ENCODE results near the gene CLDN9.

DNA sequence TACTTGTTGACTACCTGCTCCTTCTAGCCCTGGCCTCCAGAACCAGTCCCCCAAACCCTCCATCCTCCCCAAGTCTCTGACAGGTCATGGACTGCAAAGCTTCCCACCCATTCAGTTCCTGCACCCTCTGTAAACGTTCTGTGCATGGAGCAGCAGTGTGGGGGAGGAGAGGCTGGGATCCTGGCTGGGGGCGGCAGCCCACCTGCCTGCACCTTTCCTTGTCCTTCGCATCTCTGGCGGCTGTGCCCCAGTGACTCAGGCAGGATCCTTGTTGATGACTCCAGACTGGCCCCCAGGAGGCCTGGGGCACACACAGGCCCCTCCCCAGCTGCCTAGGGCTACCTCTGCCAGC, 30.8 kb upstream of the CLDN9 start:
- TF ChIP-seq, protein P1, sequence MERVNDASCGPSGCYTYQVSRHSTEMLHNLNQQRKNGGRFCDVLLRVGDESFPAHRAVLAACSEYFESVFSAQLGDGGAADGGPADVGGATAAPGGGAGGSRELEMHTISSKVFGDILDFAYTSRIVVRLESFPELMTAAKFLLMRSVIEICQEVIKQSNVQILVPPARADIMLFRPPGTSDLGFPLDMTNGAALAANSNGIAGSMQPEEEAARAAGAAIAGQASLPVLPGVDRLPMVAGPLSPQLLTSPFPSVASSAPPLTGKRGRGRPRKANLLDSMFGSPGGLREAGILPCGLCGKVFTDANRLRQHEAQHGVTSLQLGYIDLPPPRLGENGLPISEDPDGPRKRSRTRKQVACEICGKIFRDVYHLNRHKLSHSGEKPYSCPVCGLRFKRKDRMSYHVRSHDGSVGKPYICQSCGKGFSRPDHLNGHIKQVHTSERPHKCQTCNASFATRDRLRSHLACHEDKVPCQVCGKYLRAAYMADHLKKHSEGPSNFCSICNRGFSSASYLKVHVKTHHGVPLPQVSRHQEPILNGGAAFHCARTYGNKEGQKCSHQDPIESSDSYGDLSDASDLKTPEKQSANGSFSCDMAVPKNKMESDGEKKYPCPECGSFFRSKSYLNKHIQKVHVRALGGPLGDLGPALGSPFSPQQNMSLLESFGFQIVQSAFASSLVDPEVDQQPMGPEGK (CRISPR knock-in tag; IDR thresholded peaks at IDR 0.05; ENCODE audit: borderline replicate concordance), result no peak
- TF ChIP-seq, protein P2, sequence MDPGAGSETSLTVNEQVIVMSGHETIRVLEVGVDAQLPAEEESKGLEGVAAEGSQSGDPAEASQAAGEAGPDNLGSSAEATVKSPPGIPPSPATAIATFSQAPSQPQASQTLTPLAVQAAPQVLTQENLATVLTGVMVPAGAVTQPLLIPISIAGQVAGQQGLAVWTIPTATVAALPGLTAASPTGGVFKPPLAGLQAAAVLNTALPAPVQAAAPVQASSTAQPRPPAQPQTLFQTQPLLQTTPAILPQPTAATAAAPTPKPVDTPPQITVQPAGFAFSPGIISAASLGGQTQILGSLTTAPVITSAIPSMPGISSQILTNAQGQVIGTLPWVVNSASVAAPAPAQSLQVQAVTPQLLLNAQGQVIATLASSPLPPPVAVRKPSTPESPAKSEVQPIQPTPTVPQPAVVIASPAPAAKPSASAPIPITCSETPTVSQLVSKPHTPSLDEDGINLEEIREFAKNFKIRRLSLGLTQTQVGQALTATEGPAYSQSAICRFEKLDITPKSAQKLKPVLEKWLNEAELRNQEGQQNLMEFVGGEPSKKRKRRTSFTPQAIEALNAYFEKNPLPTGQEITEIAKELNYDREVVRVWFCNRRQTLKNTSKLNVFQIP (CRISPR knock-in tag; IDR thresholded peaks at IDR 0.05; ENCODE audit: borderline replicate concordance, low read depth), result no peak
- TF ChIP-seq RARB (CRISPR knock-in tag; IDR thresholded peaks at IDR 0.05), result no peak
- no peak for TF ChIP-seq PPARA (CRISPR knock-in tag; IDR thresholded peaks at IDR 0.05; ENCODE audit: borderline replicate concordance)
- TF ChIP-seq CSDC2 (CRISPR knock-in tag; IDR thresholded peaks at IDR 0.05), result no peak
- TF ChIP-seq, protein P3, sequence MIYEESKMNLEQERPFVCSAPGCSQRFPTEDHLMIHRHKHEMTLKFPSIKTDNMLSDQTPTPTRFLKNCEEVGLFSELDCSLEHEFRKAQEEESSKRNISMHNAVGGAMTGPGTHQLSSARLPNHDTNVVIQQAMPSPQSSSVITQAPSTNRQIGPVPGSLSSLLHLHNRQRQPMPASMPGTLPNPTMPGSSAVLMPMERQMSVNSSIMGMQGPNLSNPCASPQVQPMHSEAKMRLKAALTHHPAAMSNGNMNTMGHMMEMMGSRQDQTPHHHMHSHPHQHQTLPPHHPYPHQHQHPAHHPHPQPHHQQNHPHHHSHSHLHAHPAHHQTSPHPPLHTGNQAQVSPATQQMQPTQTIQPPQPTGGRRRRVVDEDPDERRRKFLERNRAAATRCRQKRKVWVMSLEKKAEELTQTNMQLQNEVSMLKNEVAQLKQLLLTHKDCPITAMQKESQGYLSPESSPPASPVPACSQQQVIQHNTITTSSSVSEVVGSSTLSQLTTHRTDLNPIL (CRISPR knock-in tag; IDR thresholded peaks at IDR 0.05; ENCODE audit: low read depth), result no peak
- no peak for TF ChIP-seq ARNTL (CRISPR knock-in tag; IDR thresholded peaks at IDR 0.05; ENCODE audit: borderline replicate concordance, low read depth)
- no peak for TF ChIP-seq ZFP3 (CRISPR knock-in tag; IDR thresholded peaks at IDR 0.05)
- TF ChIP-seq TCF4 (CRISPR knock-in tag; IDR thresholded peaks at IDR 0.05; ENCODE audit: borderline replicate concordance), result no peak
- TF ChIP-seq ISL1 (CRISPR knock-in tag; IDR thresholded peaks at IDR 0.05), result no peak
- TF ChIP-seq GLIS3 (CRISPR knock-in tag; IDR thresholded peaks at IDR 0.05), result no peak
- no peak for TF ChIP-seq ZNF8 (CRISPR knock-in tag; IDR thresholded peaks at IDR 0.05)
- TF ChIP-seq ESRRG (CRISPR knock-in tag; IDR thresholded peaks at IDR 0.05), result no peak
- no peak for TF ChIP-seq BACH2 (CRISPR knock-in tag; IDR thresholded peaks at IDR 0.05; ENCODE audit: borderline replicate concordance)

Measured in SK-N-SH treated with all-trans-retinoic acid at 6 μM for 48 hours (cell line).